H1 (cell line): Measurements from ENCODE around the gene TAF15. TPM values are rescaled to one million over a fixed set of nuclear protein-coding genes. Genes with fewer than 3 reads are reported as not detected.

Experiments used
- CTCF ChIA-PET: fragments of 300-600 bp; sonication (Branson Sonifier 250); formaldehyde crosslinking; loops from one replicate; lab custom pipeline; 2021; ENCODE audit not compliant: partially characterized antibody; lab: Charles Lee
- POLR2A ChIA-PET: fragments of 300-600 bp; sonication (Branson Sonifier 250); formaldehyde crosslinking; loops from one replicate; lab custom pipeline; 2021; ENCODE audit warnings: inconsistent platforms; ENCODE audit not compliant: partially characterized antibody; lab: Charles Lee
- DNase-seq, 2 experiments: peaks; one replicate each; pipeline versions ENCODE4 v3.0.0 to v3.0.0-alpha.2; 2010 to 2022; ENCODE audit warnings: low spot score in 2 of 2, low read depth in 1 of 2, mixed read lengths in 1 of 2
- FAIRE-seq: peaks from 2 replicates; lab custom pipeline; 2011; peaks lifted over from hg19 to GRCh38; lab: Jason Lieb, UNC
- H2AFZ ChIP-seq: 2 replicates; pipeline ENCODE4 v1.8.1; 2012; ENCODE audit warnings: low read length, inconsistent platforms
- H2AK5ac ChIP-seq: 2 replicates; pipeline ENCODE4 v1.6.1; 2013; ENCODE audit warnings: low read depth, low read length
- H2BK120ac ChIP-seq: replicated peaks from 2 replicates; pipeline ENCODE3; 2013; ENCODE audit warnings: low read depth, low read length, inconsistent platforms
- H2BK12ac ChIP-seq: 2 replicates; pipeline ENCODE4 v1.6.1; 2013; ENCODE audit warnings: low read depth, low read length
- H2BK15ac ChIP-seq: 2 replicates; pipeline ENCODE4 v1.6.1; 2013; ENCODE audit warnings: low read length
- H2BK20ac ChIP-seq: 2 replicates; pipeline ENCODE4 v1.6.1; 2013; ENCODE audit warnings: low read length
- H2BK5ac ChIP-seq: 2 replicates; pipeline ENCODE4 v1.6.1; 2013; ENCODE audit warnings: low read depth, low read length
- H3K14ac ChIP-seq: 2 replicates; pipeline ENCODE4 v1.6.1; 2013; ENCODE audit warnings: inconsistent platforms; ENCODE audit not compliant: insufficient read length
- H3K18ac ChIP-seq: 2 replicates; pipeline ENCODE4 v1.6.1; 2013; ENCODE audit warnings: low read length; ENCODE audit errors: extremely low read depth
- H3K23ac ChIP-seq: 2 replicates; pipeline ENCODE4 v1.6.1; 2013; ENCODE audit warnings: inconsistent platforms; ENCODE audit not compliant: insufficient read length
- H3K23me2 ChIP-seq: 2 replicates; pipeline ENCODE4 v1.6.1; 2013; ENCODE audit warnings: low read depth, low read length
- H3K27ac ChIP-seq: 2 replicates; pipeline ENCODE4 v1.6.1; 2011; ENCODE audit warnings: low read depth, low read length, inconsistent platforms
- H3K27me3 ChIP-seq, 4 experiments: replicated peaks in 1 of 4; 1 replicate in 1 of 4; 2 replicates in 3 of 4; pipeline versions ENCODE4 v1.6.1 to v1.8.1; 2011 to 2013; ENCODE audit warnings: low read length in 3 of 4, mild to moderate bottlenecking in 3 of 4, inconsistent platforms in 2 of 4, mixed read lengths in 2 of 4, moderate library complexity in 1 of 4; ENCODE audit not compliant: control insufficient read depth in 3 of 4, insufficient read depth in 3 of 4; ENCODE audit errors: extremely low read depth in 1 of 4
- H3K36me3 ChIP-seq, 4 experiments: 2 replicates each; pipeline versions ENCODE4 v1.6.1 to v1.8.1; 2011 to 2013; ENCODE audit warnings: mild to moderate bottlenecking in 4 of 4, low read length in 3 of 4, moderate library complexity in 2 of 4, control low read depth in 1 of 4, inconsistent platforms in 1 of 4; ENCODE audit not compliant: insufficient read depth in 4 of 4, control insufficient read depth in 2 of 4
- H3K4ac ChIP-seq: replicated peaks from 2 replicates; pipeline ENCODE3; 2013; ENCODE audit warnings: low read length, low read depth, mixed read lengths, inconsistent platforms; ENCODE audit not compliant: insufficient read length
- H3K4me1 ChIP-seq, 4 experiments: replicated peaks in 1 of 4; 1 replicate in 1 of 4; 2 replicates in 3 of 4; pipeline versions ENCODE4 v1.6.1 to v1.8.1; 2011 to 2013; ENCODE audit warnings: low read length in 3 of 4, inconsistent platforms in 2 of 4, mixed read lengths in 1 of 4; ENCODE audit not compliant: insufficient read depth in 4 of 4, control insufficient read depth in 3 of 4
- H3K4me2 ChIP-seq, 2 experiments: 2 replicates each; pipeline versions ENCODE4 v1.6.1 to v1.8.1; 2011 to 2013; ENCODE audit warnings: low read depth in 2 of 2, low read length in 2 of 2, control low read depth in 1 of 2, inconsistent platforms in 1 of 2, mild to moderate bottlenecking in 1 of 2; ENCODE audit not compliant: insufficient read depth in 1 of 2
- H3K4me3 ChIP-seq, 4 experiments: fragments of 200-600, 300-600 bp in 1 of 4; sonication (generic), shearing (Covaris generic), sonication (Bioruptor Twin) in 1 of 4; 2 replicates each; pipeline versions ENCODE4 v1.5.1 to v1.8.1; 2011 to 2016; ENCODE audit warnings: low read length in 4 of 4, low read depth in 3 of 4, control low read depth in 2 of 4, inconsistent platforms in 2 of 4, mild to moderate bottlenecking in 2 of 4, mixed read lengths in 1 of 4, moderate library complexity in 1 of 4; ENCODE audit not compliant: insufficient read depth in 2 of 4; ENCODE audit errors: extremely low read depth in 1 of 4
- H3K56ac ChIP-seq: replicated peaks from 2 replicates; pipeline ENCODE3; 2013; ENCODE audit warnings: low read depth, mild to moderate bottlenecking, mixed read lengths, low read length, inconsistent platforms; ENCODE audit not compliant: insufficient read length
- H3K79me1 ChIP-seq: 2 replicates; pipeline ENCODE4 v1.6.1; 2013; ENCODE audit warnings: low read depth, low read length, control low read depth
- H3K79me2 ChIP-seq, 2 experiments: 2 replicates each; pipeline versions ENCODE4 v1.6.1 to v1.8.1; 2012 to 2013; ENCODE audit warnings: low read length in 2 of 2, mild to moderate bottlenecking in 2 of 2, inconsistent platforms in 1 of 2; ENCODE audit not compliant: insufficient read depth in 2 of 2, control insufficient read depth in 1 of 2
- H3K9ac ChIP-seq, 4 experiments: replicated peaks in 1 of 4; 1 replicate in 1 of 4; 2 replicates in 3 of 4; pipeline versions ENCODE4 v1.6.1 to v1.8.1; 2011 to 2013; ENCODE audit warnings: low read depth in 3 of 4, low read length in 3 of 4, control low read depth in 2 of 4, mild to moderate bottlenecking in 2 of 4, moderate library complexity in 2 of 4, inconsistent platforms in 1 of 4; ENCODE audit errors: extremely low read depth in 1 of 4
- H3K9me3 ChIP-seq, 2 experiments: 2 replicates each; pipeline versions ENCODE4 v1.6.1 to v1.8.1; 2012 to 2013; ENCODE audit warnings: mild to moderate bottlenecking in 2 of 2, moderate library complexity in 2 of 2, control low read depth in 1 of 2, inconsistent platforms in 1 of 2, low read depth in 1 of 2, low read length in 1 of 2, mixed read lengths in 1 of 2; ENCODE audit not compliant: insufficient read depth in 2 of 2
- H4K20me1 ChIP-seq, 2 experiments: replicated peaks in 1 of 2; 2 replicates each; pipeline versions ENCODE3 to v1.8.1; 2011 to 2013; ENCODE audit warnings: inconsistent platforms in 2 of 2, low read length in 2 of 2, mild to moderate bottlenecking in 1 of 2; ENCODE audit not compliant: insufficient read depth in 2 of 2, control insufficient read depth in 1 of 2
- H4K5ac ChIP-seq: 2 replicates; pipeline ENCODE4 v1.6.1; 2013; ENCODE audit warnings: low read length, low read depth, mixed read lengths, inconsistent platforms; ENCODE audit not compliant: insufficient read length
- H4K8ac ChIP-seq: 2 replicates; pipeline ENCODE4 v1.8.0; 2013; ENCODE audit warnings: mild to moderate bottlenecking, moderate library complexity, low read length, inconsistent platforms; ENCODE audit not compliant: insufficient read depth; ENCODE audit errors: extremely low read depth
- H4K91ac ChIP-seq: replicated peaks from 2 replicates; pipeline ENCODE3; 2013; ENCODE audit warnings: low read length, mixed read lengths, inconsistent platforms; ENCODE audit not compliant: insufficient read length
- EZH2 ChIP-seq: fragments of 200-600 bp; sonication (generic); IDR thresholded peaks from 2 replicates; pipeline ENCODE4 v1.7.1; 2012; ENCODE audit warnings: low read depth, mild to moderate bottlenecking, moderate library complexity, low read length, inconsistent platforms; ENCODE audit not compliant: severe bottlenecking
- GABPA ChIP-seq: IDR thresholded peaks from 2 replicates; pipeline ENCODE4 v1.6.1; 2011; ENCODE audit warnings: mild to moderate bottlenecking, low read length, moderate library complexity, borderline replicate concordance; ENCODE audit not compliant: insufficient read depth
- JUND ChIP-seq: IDR thresholded peaks from 2 replicates; pipeline ENCODE4 v1.6.1; 2011; ENCODE audit warnings: mild to moderate bottlenecking, improper control_type of control experiment, low read length
- POU5F1 ChIP-seq: IDR thresholded peaks from 2 replicates; pipeline ENCODE4 v1.6.1; 2011; ENCODE audit warnings: low read depth, mild to moderate bottlenecking, low read length, moderate library complexity
- RFX5 ChIP-seq: IDR thresholded peaks from 2 replicates; pipeline ENCODE4 v1.6.1; 2011; ENCODE audit warnings: low read depth, low read length, improper control_type of control experiment, borderline replicate concordance
- RNF2 ChIP-seq: fragments of 200-900, 300-1000 bp; sonication (generic); IDR thresholded peaks from 2 replicates; pipeline ENCODE4 v1.7.1; 2016; ENCODE audit warnings: borderline replicate concordance, low read depth, mild to moderate bottlenecking, antibody characterized with exemption, low read length; ENCODE audit not compliant: poor library complexity, severe bottlenecking; ENCODE audit errors: missing control alignments
- RXRA ChIP-seq: IDR thresholded peaks from 2 replicates; pipeline ENCODE4 v1.6.1; 2011; ENCODE audit warnings: low read depth, mild to moderate bottlenecking, low read length, moderate library complexity; ENCODE audit not compliant: insufficient read depth
- SP1 ChIP-seq: IDR thresholded peaks from 2 replicates; pipeline ENCODE4 v1.6.1; 2011; ENCODE audit warnings: low read depth, low read length
- SP4 ChIP-seq: IDR thresholded peaks from 2 replicates; pipeline ENCODE4 v1.6.1; 2012; ENCODE audit warnings: low read length, inconsistent platforms
- WGBS, 2 experiments: shearing (Covaris generic) in 1 of 2; methylation state at CpG; one replicate each; pipeline versions ENCODE4 v1.1.6 to v1.1.7; 2013 to 2015; ENCODE audit warnings: low lambda C conversion rate in 2 of 2, mixed read lengths in 2 of 2, inconsistent platforms in 1 of 2, low coverage in 1 of 2, missing lambda C conversion rate in 1 of 2; ENCODE audit not compliant: insufficient replicate concordance in 2 of 2, insufficient coverage in 1 of 2, insufficient read length in 1 of 2; ENCODE audit errors: extremely low coverage in 1 of 2, missing lambda C conversion rate in 1 of 2; 5-methylcytosine and 5-hydroxymethylcytosine counted together
- polyA plus RNA-seq, 7 experiments: library from polyadenylated mRNA; depleted of rRNA in 3 of 7; stranded (reverse) in 5 of 7; unstranded in 2 of 7; fragments of >200 nt in 5 of 7; fragments of 200-250 nt in 2 of 7; gene quantifications; 1 replicate in 5 of 7; 2 replicates in 1 of 7; 4 replicates in 1 of 7; pipeline versions ENCODE4 v1.2.1 to v1.2.3, GENCODE V29; 2011 to 2013; ENCODE audit warnings: missing spikeins in 2 of 7, mixed read lengths in 2 of 7
- total RNA-seq: library from RNA; stranded (reverse); fragmentation: NEBNext Ultra II Directional; extraction: Animal tissue kit (Norgen Biotek cat#: 25700); gene quantifications from 2 replicates; pipeline ENCODE4 v1.2.1, GENCODE V29; 2021

Gene TAF15
- total and polyA plus RNA-seq, 2 of the 8 experiments (the other 6 are each of a cell fraction or from before 2014, with no cell fraction given): 80.1 to 338 TPM

GRCh38 chr17:35760587-35760986 lies 48.7 kb upstream of the TAF15 start, which contains the start of gene C17orf50:
Gene C17orf50 (plus strand): TSS chr17:35760887. CDS start chr17:35760942, 55 bp downstream.
- no peak for DNase-seq
- Histone ChIP-seq H3K4ac (no peak within 1 kb of the TSS), H3K23me2 (no peaks in the 10 kb centered on the region), H3K14ac (no peak within 1 kb of the TSS), H3K23ac (no peak within 1 kb of the TSS), H3K27ac (no peak within 1 kb of the TSS), H2BK5ac (no peak within 1 kb of the TSS), H3K4me3 (no peak within 1 kb of the TSS), H3K9me3 (no peaks in the 10 kb centered on the region; a peak in 1 of 4 replicates), H2BK120ac (no peak within 1 kb of the TSS), H3K56ac (no peak within 1 kb of the TSS), H3K9ac (no peak within 1 kb of the TSS), H4K20me1 (no peaks in the 10 kb centered on the region), H2BK20ac (no peak within 1 kb of the TSS), H3K79me1 (no peaks in the 10 kb centered on the region), H3K36me3 (no peaks in the 10 kb centered on the region), H3K27me3 (peaks cover 0 to 3% (median 2%) of the 10 kb centered on the region in 4 experiments; a peak in 3 of 7 replicates), H3K4me2 (no peak within 1 kb of the TSS), H4K5ac (no peak within 1 kb of the TSS), H3K18ac (no peak within 1 kb of the TSS), H2BK12ac (no peak within 1 kb of the TSS), H2AK5ac (no peak within 1 kb of the TSS), H3K4me1 (peaks cover 0 to 7% (median 3%) of the 10 kb centered on the region in 4 experiments; a peak in 5 of 7 replicates), H2BK15ac (no peak within 1 kb of the TSS), H3K79me2 (no peaks in the 10 kb centered on the region), H4K91ac (no peak within 1 kb of the TSS), H2AFZ (no peak within 1 kb of the TSS), H4K8ac (no peak within 1 kb of the TSS)
- no peak for FAIRE-seq
- ChIA-PET CTCF (interaction anchor here (1.1 to 13.0 kb wide), 4 partner anchors 10 to 45 kb away, joined by 5 to 179 read pairs (median 48); partner anchors contain the start of genes GAS2L2 and MMP28), POLR2A (interaction anchor here (1.6 kb wide), 1 partner anchor 48 kb away, joined by 7 read pairs; the partner anchor contains the start of gene TAF15)
- WGBS, 2 experiments: 78% methylated on average over 1 of the region's 1 CpG; no CpG with 5 or more reads in 1 of the 2 experiments
- TF ChIP-seq SP4: no peak
- TF ChIP-seq SP1: no peak
- TF ChIP-seq RNF2: no peak
- TF ChIP-seq RXRA: no peak
- no peak for TF ChIP-seq POU5F1
- no peak for TF ChIP-seq RFX5
- TF ChIP-seq EZH2: no peak
- no peak for TF ChIP-seq JUND
- TF ChIP-seq GABPA: no peak
